AG04449 (cell line): ENCODE data around the gene PPARG.

ENCODE experiments used
- CTCF ChIA-PET: fragments of 350-600 bp; formaldehyde crosslinking; extraction: SDS; loops from one replicate; lab custom pipeline; 2021; ENCODE audit warnings: antibody characterized with exemption; lab: Yijun Ruan, JAX
- POLR2A ChIA-PET: fragments of 400-600, 350-600 bp; formaldehyde crosslinking; extraction: SDS; loops from one replicate; lab custom pipeline; 2020; ENCODE audit warnings: antibody characterized with exemption, inconsistent platforms; lab: Yijun Ruan, JAX
- DNase-seq: peaks from one replicate; pipeline ENCODE4 v3.0.0-alpha.2; 2010; ENCODE audit warnings: low read depth, low spot score
- H3K4me3 ChIP-seq: 2 replicates; pipeline ENCODE4 v1.5.1; 2011; ENCODE audit warnings: low read depth, mild to moderate bottlenecking, control low read depth, low read length
- CTCF ChIP-seq: IDR thresholded peaks from one replicate; pipeline ENCODE4 v1.5.1; 2011; ENCODE audit warnings: mild to moderate bottlenecking, moderate library complexity, low read length, control low read depth, inconsistent platforms; ENCODE audit not compliant: insufficient read depth; ENCODE audit errors: missing control alignments

The PPARG gene

GRCh38 chr3:12462159-12462947, 173.5 kb downstream of the PPARG start:
- ChIA-PET POLR2A (no interaction called here), CTCF (interaction anchor here (0.9 to 3.1 kb wide), 2 partner anchors 17 to 327 kb away, joined by 3 to 13 read pairs; no protein-coding TSS in a partner anchor)
- no peak overlapping the region for H3K4me3 ChIP-seq
- no peak for TF ChIP-seq CTCF
- DNase-seq: no peak

GRCh38 chr3:12463686-12464085, 174.8 kb downstream of the PPARG start:
- TF ChIP-seq CTCF: no peak

GRCh38 chr3:12464181-12464580, 175.3 kb downstream of the PPARG start:
- H3K4me3 ChIP-seq: no peak overlapping the region
- TF ChIP-seq CTCF: no peak
- CTCF ChIA-PET: interaction anchor here (1.4 kb wide), 1 partner anchor 16 kb away, joined by 4 read pairs; no protein-coding TSS in a partner anchor
- POLR2A ChIA-PET: no interaction called here
- no peak for DNase-seq

More at GRCh38 chr3:12463686-12464085, 174.8 kb downstream of the PPARG start:
- ChIA-PET CTCF (interaction anchor here (1.4 kb wide), 1 partner anchor 16 kb away, joined by 4 read pairs; no protein-coding TSS in a partner anchor), POLR2A (no interaction called here)
- DNase-seq: no peak
- H3K4me3 ChIP-seq: no peak overlapping the region

- DNase-seq: no peak
- TF ChIP-seq CTCF: no peak
- ChIA-PET CTCF (interaction anchor here (1.4 kb wide), 1 partner anchor 15 kb away, joined by 4 read pairs; no protein-coding TSS in a partner anchor), POLR2A (no interaction called here)
- no peak overlapping the region for H3K4me3 ChIP-seq
Measured at GRCh38 chr3:12465151-12465835, 176.4 kb downstream of the PPARG start.

- TF ChIP-seq CTCF: no peak
- H3K4me3 ChIP-seq: no peak overlapping the region
- ChIA-PET CTCF (no interaction called here), POLR2A (no interaction called here)
- DNase-seq: no peak
Measured at GRCh38 chr3:12465836-12466225, 177.0 kb downstream of the PPARG start.

GRCh38 chr3:12467746-12468145, 178.9 kb downstream of the PPARG start:
- TF ChIP-seq CTCF: no peak
- ChIA-PET CTCF (interaction anchor here (5.1 kb wide), 1 partner anchor 12 kb away, joined by 41 read pairs; no protein-coding TSS in a partner anchor), POLR2A (no interaction called here)
- H3K4me3 ChIP-seq: no peak overlapping the region
- no peak for DNase-seq
